ENCODE data around the gene KIF21A. TPM values are rescaled to one million over a fixed set of nuclear protein-coding genes. Genes with fewer than 3 reads are reported as not detected.

Gene KIF21A
- total RNA-seq, 1 experiment from 2014 or later: 29.1 TPM

DNA sequence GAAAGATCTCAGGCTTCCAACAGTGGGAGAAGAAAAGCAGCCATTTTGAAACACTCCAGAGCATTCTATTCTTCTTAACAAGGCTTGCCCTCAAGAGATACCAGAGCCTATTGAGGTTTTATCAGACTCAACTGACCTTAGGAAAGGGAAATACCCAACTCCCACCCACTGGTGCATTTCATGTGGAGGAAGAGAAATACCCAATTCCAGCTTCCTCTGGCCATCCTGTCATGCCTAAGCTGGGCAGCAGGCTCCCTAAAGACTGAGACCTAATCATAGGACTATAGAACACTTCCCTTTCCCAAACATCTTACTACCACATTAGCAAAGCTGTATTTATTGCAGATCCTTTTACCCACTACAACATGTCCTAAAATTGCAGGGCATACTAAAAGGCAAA, 164.5 kb downstream of the KIF21A start:
- no peak overlapping the region for H3K4me3 ChIP-seq (replicated peaks in 1 of 2; ENCODE audit: low read depth in 1 of 2, low read length in 2 of 2)
- RAD21 ChIA-PET (ENCODE audit: low non-redundant PET in 1 of 2, low total read pairs in 2 of 2, uncharacterized antibody in 2 of 2, unreplicated experiment in 2 of 2): no interaction called here
- H3K4me2 ChIP-seq (ENCODE audit: low read length): no peak overlapping the region
- TF ChIP-seq, protein P1, sequence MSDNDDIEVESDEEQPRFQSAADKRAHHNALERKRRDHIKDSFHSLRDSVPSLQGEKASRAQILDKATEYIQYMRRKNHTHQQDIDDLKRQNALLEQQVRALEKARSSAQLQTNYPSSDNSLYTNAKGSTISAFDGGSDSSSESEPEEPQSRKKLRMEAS (IDR thresholded peaks at IDR 0.05): no peak
- TF ChIP-seq RAD21 (IDR thresholded peaks at IDR 0.05; ENCODE audit: low read depth) (no peak), CEBPB (IDR thresholded peaks at IDR 0.05; ENCODE audit: low read depth) (no peak)
- ATAC-seq: no peak
- H3K36me3 ChIP-seq (ENCODE audit: control insufficient read depth in 1 of 2, insufficient read depth in 2 of 2, low read length in 2 of 2): no peaks in the 10 kb centered on the region
- H3K9ac ChIP-seq (ENCODE audit: low read length): no peak overlapping the region
- H4K20me1 ChIP-seq (ENCODE audit: insufficient read depth): no peaks in the 10 kb centered on the region
- no peak for DNase-seq (ENCODE audit: low read depth, low spot score)
- H3K9me2 ChIP-seq (ENCODE audit: insufficient read depth): no peaks in the 10 kb centered on the region
- POLR2A ChIA-PET: no interaction called here
- no TSS peak for BruUV-seq (replicated peaks)
- H3K79me2 ChIP-seq (ENCODE audit: insufficient read depth, low read length): no peaks in the 10 kb centered on the region
- intact Hi-C loops (cut with micrococcal nuclease): no loop called here
- H3K27me3 ChIP-seq (ENCODE audit: insufficient read depth, low read length): no peaks in the 10 kb centered on the region
- H3K27ac ChIP-seq (ENCODE audit: low read depth, low read length): no peak overlapping the region
- H2AFZ ChIP-seq (ENCODE audit: low read depth, low read length, poor library complexity, severe bottlenecking): no peak overlapping the region
- CTCF ChIA-PET: no interaction called here
- H3K4me1 ChIP-seq (ENCODE audit: control insufficient read depth in 1 of 2, insufficient read depth in 2 of 2, low read length in 2 of 2): no peaks in the 10 kb centered on the region
- no peaks in the 10 kb centered on the region for H3K9me3 ChIP-seq (ENCODE audit: control insufficient read depth in 1 of 2, insufficient read depth in 1 of 2, low read depth in 1 of 2, low read length in 2 of 2)

DNA sequence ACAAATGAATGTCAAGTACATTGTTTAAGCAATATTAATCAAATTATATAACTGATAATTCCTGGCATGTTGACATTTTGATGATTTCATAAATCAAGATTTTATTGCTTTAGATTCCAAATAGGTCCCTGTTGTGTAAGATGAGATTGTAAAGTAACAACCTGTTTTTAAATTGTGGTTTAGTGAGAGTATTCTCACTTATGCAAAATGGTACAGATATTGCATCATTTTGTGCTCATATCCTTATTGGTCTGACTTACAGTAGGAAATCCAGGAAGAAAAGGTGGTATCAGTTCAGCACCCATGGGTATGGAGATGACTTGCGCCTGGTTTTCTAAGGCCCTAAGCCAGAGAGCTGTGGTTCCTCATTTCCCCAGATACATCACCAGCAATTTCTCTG, 165.5 kb downstream of the KIF21A start:
- intact Hi-C loops (cut with micrococcal nuclease): no loop called here

More for the DNA sequence above, 165.5 kb downstream of the KIF21A start:
- TF ChIP-seq CEBPB (IDR thresholded peaks at IDR 0.05; ENCODE audit: low read depth) (peak; percentile 26; the same call in 1 of the 2 replicates), EGR1 (IDR thresholded peaks at IDR 0.05; ENCODE audit: low read depth) (no peak)
- no peaks in the 10 kb centered on the region for H3K9me3 ChIP-seq (ENCODE audit: control insufficient read depth in 1 of 2, insufficient read depth in 1 of 2, low read depth in 1 of 2, low read length in 2 of 2)
- H3K4me1 ChIP-seq (ENCODE audit: control insufficient read depth in 1 of 2, insufficient read depth in 2 of 2, low read length in 2 of 2): no peaks in the 10 kb centered on the region
- ATAC-seq: no peak
- ChIA-PET POLR2A (no interaction called here), RAD21 (ENCODE audit: low non-redundant PET in 1 of 2, low total read pairs in 2 of 2, uncharacterized antibody in 2 of 2, unreplicated experiment in 2 of 2) (no interaction called here), CTCF (no interaction called here)
- no peak overlapping the region for H2AFZ ChIP-seq (ENCODE audit: low read depth, low read length, poor library complexity, severe bottlenecking)
- H4K20me1 ChIP-seq (ENCODE audit: insufficient read depth): no peaks in the 10 kb centered on the region
- H3K27ac ChIP-seq (ENCODE audit: low read depth, low read length): no peak overlapping the region
- H3K4me3 ChIP-seq (replicated peaks in 1 of 2; ENCODE audit: low read depth in 1 of 2, low read length in 2 of 2): no peak overlapping the region
- H3K9ac ChIP-seq (ENCODE audit: low read length): no peak overlapping the region
- no peaks in the 10 kb centered on the region for H3K79me2 ChIP-seq (ENCODE audit: insufficient read depth, low read length)
- no peak for DNase-seq (ENCODE audit: low read depth, low spot score)
- no peaks in the 10 kb centered on the region for H3K27me3 ChIP-seq (ENCODE audit: insufficient read depth, low read length)
- no TSS peak for BruUV-seq (replicated peaks)
- H3K9me2 ChIP-seq (ENCODE audit: insufficient read depth): no peaks in the 10 kb centered on the region
- H3K4me2 ChIP-seq (ENCODE audit: low read length): no peak overlapping the region
- no peaks in the 10 kb centered on the region for H3K36me3 ChIP-seq (ENCODE audit: control insufficient read depth in 1 of 2, insufficient read depth in 2 of 2, low read length in 2 of 2)

All from HCT116 (cell line).